Mesenchymal stem cell (in vitro differentiated cells and primary cell): Measurements from ENCODE around the gene DISC1.

Experiments
- DNase-seq: peaks from one replicate; pipeline ENCODE4 v3.0.0-alpha.2; 2013
- H2AFZ ChIP-seq: one replicate; pipeline ENCODE4 v1.6.1; 2013; ENCODE audit warnings: low read depth, mild to moderate bottlenecking, control low read depth, inconsistent platforms, low read length, moderate library complexity
- H2AK5ac ChIP-seq: 2 replicates; pipeline ENCODE4 v1.6.1; 2013; ENCODE audit warnings: low read length, moderate library complexity, mild to moderate bottlenecking, inconsistent platforms; ENCODE audit not compliant: severe bottlenecking
- H2BK120ac ChIP-seq: one replicate; pipeline ENCODE4 v1.6.1; 2013; ENCODE audit warnings: low read depth, mild to moderate bottlenecking, inconsistent platforms, low read length, moderate library complexity
- H2BK12ac ChIP-seq, 2 experiments: one replicate each; pipeline ENCODE4 v1.6.1; 2013; ENCODE audit warnings: inconsistent platforms in 2 of 2, low read length in 2 of 2, mild to moderate bottlenecking in 2 of 2, moderate library complexity in 2 of 2, control low read depth in 1 of 2
- H2BK15ac ChIP-seq: one replicate; pipeline ENCODE4 v1.6.1; 2013; ENCODE audit warnings: mild to moderate bottlenecking, low read depth, inconsistent platforms; ENCODE audit not compliant: poor library complexity, severe bottlenecking
- H2BK5ac ChIP-seq: 2 replicates; pipeline ENCODE4 v1.6.1; 2013; ENCODE audit warnings: low read depth, mild to moderate bottlenecking, low read length, control low read depth, inconsistent platforms; ENCODE audit not compliant: poor library complexity, severe bottlenecking
- H3K14ac ChIP-seq, 2 experiments: one replicate each; pipeline ENCODE4 v1.6.1; 2013; ENCODE audit warnings: inconsistent platforms in 2 of 2, low read length in 2 of 2, control low read depth in 1 of 2, mild to moderate bottlenecking in 1 of 2, moderate library complexity in 1 of 2
- H3K18ac ChIP-seq, 2 experiments: one replicate each; pipeline ENCODE4 v1.6.1; 2013; ENCODE audit warnings: inconsistent platforms in 2 of 2, low read length in 2 of 2, control low read depth in 1 of 2, low read depth in 1 of 2, mild to moderate bottlenecking in 1 of 2
- H3K23ac ChIP-seq, 2 experiments: one replicate each; pipeline ENCODE4 v1.6.1; 2013; ENCODE audit warnings: inconsistent platforms in 2 of 2, low read length in 2 of 2, mild to moderate bottlenecking in 2 of 2, moderate library complexity in 2 of 2, control low read depth in 1 of 2
- H3K27ac ChIP-seq: 2 replicates; pipeline ENCODE4 v1.5.1; 2013; ENCODE audit warnings: mild to moderate bottlenecking, moderate library complexity, low read length, control low read depth, inconsistent platforms; ENCODE audit not compliant: poor library complexity, severe bottlenecking
- H3K27me3 ChIP-seq, 2 experiments: 2 replicates each; pipeline versions ENCODE4 v1.6.1 to v1.7.0; 2013; ENCODE audit warnings: low read length in 2 of 2, mild to moderate bottlenecking in 2 of 2, moderate library complexity in 2 of 2, control low read depth in 1 of 2, inconsistent platforms in 1 of 2; ENCODE audit not compliant: control insufficient read depth in 1 of 2, insufficient read depth in 1 of 2
- H3K36me3 ChIP-seq, 2 experiments: 2 replicates each; pipeline versions ENCODE4 v1.6.1 to v1.7.0; 2013; ENCODE audit warnings: low read length in 2 of 2, control low read depth in 1 of 2, inconsistent platforms in 1 of 2, low read depth in 1 of 2, mild to moderate bottlenecking in 1 of 2; ENCODE audit not compliant: insufficient read depth in 2 of 2, control insufficient read depth in 1 of 2
- H3K4ac ChIP-seq, 2 experiments: one replicate each; pipeline ENCODE4 v1.6.1; 2013; ENCODE audit warnings: inconsistent platforms in 2 of 2, low read length in 2 of 2, mild to moderate bottlenecking in 2 of 2, moderate library complexity in 2 of 2, control low read depth in 1 of 2, low read depth in 1 of 2
- H3K4me1 ChIP-seq: 2 replicates; pipeline ENCODE4 v1.6.1; 2013; ENCODE audit warnings: low read depth, low read length, control low read depth; ENCODE audit not compliant: control insufficient read depth, insufficient read depth
- H3K4me2 ChIP-seq: 2 replicates; pipeline ENCODE4 v1.6.1; 2013; ENCODE audit warnings: low read length, mild to moderate bottlenecking, inconsistent platforms; ENCODE audit not compliant: poor library complexity, severe bottlenecking
- H3K4me3 ChIP-seq, 2 experiments: 2 replicates each; pipeline versions ENCODE4 v1.5.1 to v1.7.0; 2013; ENCODE audit warnings: low read length in 2 of 2, mild to moderate bottlenecking in 2 of 2, control low read depth in 1 of 2, low read depth in 1 of 2; ENCODE audit not compliant: insufficient read depth in 1 of 2
- H3K79me1 ChIP-seq: replicated peaks from 2 replicates; pipeline ENCODE4 v1.6.1; 2013; ENCODE audit warnings: mild to moderate bottlenecking, control low read depth, low read length, inconsistent platforms; ENCODE audit not compliant: poor library complexity, severe bottlenecking
- H3K9ac ChIP-seq: 2 replicates; pipeline ENCODE4 v1.7.0; 2013; ENCODE audit warnings: mild to moderate bottlenecking, low read length, moderate library complexity
- H3K9me3 ChIP-seq: 2 replicates; pipeline ENCODE4 v1.7.0; 2013; ENCODE audit warnings: mild to moderate bottlenecking, low read length; ENCODE audit not compliant: control insufficient read depth
- H4K8ac ChIP-seq: one replicate; pipeline ENCODE4 v1.6.1; 2013; ENCODE audit warnings: inconsistent platforms, mild to moderate bottlenecking, low read length, moderate library complexity
- H4K91ac ChIP-seq: one replicate; pipeline ENCODE4 v1.6.1; 2013; ENCODE audit warnings: mild to moderate bottlenecking, low read length, inconsistent platforms
- WGBS: methylation state at CpG from one replicate; pipeline ENCODE4 v1.1.7; 2013; ENCODE audit warnings: mixed read lengths; 5-methylcytosine and 5-hydroxymethylcytosine counted together

The DISC1 gene

GRCh38 chr1:232031156-232031555, 404.6 kb downstream of the DISC1 start:
- no peak overlapping the region for H3K9ac ChIP-seq
- no peaks in the 10 kb centered on the region for H3K79me1 ChIP-seq
- no peak overlapping the region for H2BK12ac ChIP-seq
- H3K36me3 ChIP-seq, result peaks cover 0 to 2% of the 10 kb centered on the region in 2 experiments
- H3K4ac ChIP-seq, result no peak overlapping the region
- no peaks in the 10 kb centered on the region for H3K27me3 ChIP-seq
- no peak overlapping the region for H3K18ac ChIP-seq
- no peak for DNase-seq
- H3K4me2 ChIP-seq, result no peak overlapping the region
- no peak overlapping the region for H3K27ac ChIP-seq
- no peak overlapping the region for H3K4me3 ChIP-seq
- H3K4me1 ChIP-seq, result no peaks in the 10 kb centered on the region
- H2AK5ac ChIP-seq, result no peak overlapping the region
- no peak overlapping the region for H2BK120ac ChIP-seq
- H4K91ac ChIP-seq, result no peak overlapping the region
- H4K8ac ChIP-seq, result no peak overlapping the region
- H2AFZ ChIP-seq, result no peak overlapping the region
- no peak overlapping the region for H2BK5ac ChIP-seq
- H3K9me3 ChIP-seq, result no peaks in the 10 kb centered on the region
- no peak overlapping the region for H3K14ac ChIP-seq
- no peak overlapping the region for H3K23ac ChIP-seq
- H2BK15ac ChIP-seq, result no peak overlapping the region

GRCh38 chr1:232033285-232033684, 406.7 kb downstream of the DISC1 start:
- no peak overlapping the region for H3K18ac ChIP-seq
- H4K8ac ChIP-seq, result no peak overlapping the region
- H2BK5ac ChIP-seq, result no peak overlapping the region
- H3K4me2 ChIP-seq, result no peak overlapping the region
- H3K36me3 ChIP-seq, result peaks cover 0 to 6% of the 10 kb centered on the region in 2 experiments
- no peak overlapping the region for H3K14ac ChIP-seq
- H3K9ac ChIP-seq, result no peak overlapping the region
- H3K23ac ChIP-seq, result no peak overlapping the region
- H3K4me1 ChIP-seq, result no peaks in the 10 kb centered on the region
- H2BK12ac ChIP-seq, result no peak overlapping the region
- H2BK120ac ChIP-seq, result no peak overlapping the region
- no peaks in the 10 kb centered on the region for H3K27me3 ChIP-seq
- 90% methylated on average over 4 of the region's 4 CpGs for WGBS
- H3K27ac ChIP-seq, result no peak overlapping the region
- no peak overlapping the region for H4K91ac ChIP-seq
- H3K9me3 ChIP-seq, result no peaks in the 10 kb centered on the region
- H2AK5ac ChIP-seq, result no peak overlapping the region
- H3K4me3 ChIP-seq, result no peak overlapping the region
- DNase-seq, result peak; percentile 18
- no peak overlapping the region for H2AFZ ChIP-seq
- H2BK15ac ChIP-seq, result no peak overlapping the region
- H3K4ac ChIP-seq, result no peak overlapping the region
- no peaks in the 10 kb centered on the region for H3K79me1 ChIP-seq

GRCh38 chr1:232034556-232034955, 408.0 kb downstream of the DISC1 start:
- DNase-seq, result no peak
- Histone ChIP-seq H2AFZ (no peak overlapping the region), H3K4me2 (no peak overlapping the region), H3K23ac (no peak overlapping the region), H2BK15ac (no peak overlapping the region), H3K27ac (no peak overlapping the region), H3K9ac (no peak overlapping the region), H3K14ac (no peak overlapping the region), H3K9me3 (no peaks in the 10 kb centered on the region), H3K27me3 (no peaks in the 10 kb centered on the region), H2BK5ac (no peak overlapping the region), H3K36me3 (peaks cover 0 to 6% of the 10 kb centered on the region in 2 experiments), H2BK120ac (no peak overlapping the region), H4K8ac (no peak overlapping the region), H3K18ac (no peak overlapping the region), H2BK12ac (no peak overlapping the region), H4K91ac (no peak overlapping the region), H2AK5ac (no peak overlapping the region), H3K4ac (no peak overlapping the region), H3K4me3 (no peak overlapping the region), H3K79me1 (no peaks in the 10 kb centered on the region), H3K4me1 (no peaks in the 10 kb centered on the region)
- no CpG with 5 or more reads among the region's 1 CpG for WGBS

DNA sequence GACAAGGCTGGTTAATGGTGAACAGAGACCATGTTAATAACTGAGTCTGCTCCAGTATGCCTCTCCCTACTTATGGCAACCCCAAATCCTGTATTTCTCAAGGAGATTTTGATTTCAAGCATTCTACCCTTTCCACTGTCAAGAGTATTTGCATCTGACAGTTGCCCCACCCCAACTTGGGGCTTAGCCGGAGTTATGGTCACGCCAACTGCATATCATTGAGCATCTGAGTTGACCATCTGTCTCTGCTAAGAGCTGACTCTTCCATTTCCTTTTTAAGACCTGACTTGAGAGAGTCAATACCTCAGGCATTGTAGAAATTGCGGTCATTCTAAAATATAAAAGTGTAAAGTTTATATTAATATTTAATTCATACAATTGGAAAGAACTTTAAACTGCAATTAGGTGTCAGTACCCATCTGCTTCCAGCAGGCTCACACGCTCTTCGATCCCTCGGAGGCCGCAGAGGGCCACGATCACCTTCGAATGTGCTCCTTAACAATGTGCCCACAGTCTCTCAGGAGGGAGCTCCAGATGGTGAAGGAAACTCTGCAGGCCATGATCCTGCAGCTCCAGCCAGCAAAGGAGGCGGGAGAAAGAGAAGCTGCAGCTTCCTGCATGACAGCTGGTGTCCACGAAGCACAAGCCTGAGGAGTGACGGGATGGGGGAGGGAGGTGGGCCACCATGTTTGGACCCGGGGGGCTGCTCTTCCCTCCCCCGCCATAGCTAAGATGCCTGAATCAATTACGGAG, 409.8 kb downstream of the DISC1 start:
- H4K91ac ChIP-seq, result no peak overlapping the region

More for the DNA sequence above, 409.8 kb downstream of the DISC1 start:
- no peaks in the 10 kb centered on the region for H3K27me3 ChIP-seq
- H3K23ac ChIP-seq, result peak overlapping the region in 1 of 2 experiments; percentile 23
- peaks cover 0 to 6% of the 10 kb centered on the region in 2 experiments for H3K36me3 ChIP-seq
- H2BK15ac ChIP-seq, result no peak overlapping the region
- H2BK120ac ChIP-seq, result no peak overlapping the region
- no peak overlapping the region for H2AK5ac ChIP-seq
- no peak overlapping the region for H3K18ac ChIP-seq
- H3K79me1 ChIP-seq, result no peaks in the 10 kb centered on the region
- H3K4ac ChIP-seq, result no peak overlapping the region
- H3K4me3 ChIP-seq, result no peak overlapping the region
- DNase-seq, result no peak
- H3K27ac ChIP-seq, result no peak overlapping the region
- 88% methylated on average over 14 of the region's 15 CpGs for WGBS
- no peak overlapping the region for H3K9ac ChIP-seq
- no peak overlapping the region for H3K4me2 ChIP-seq
- no peak overlapping the region for H3K14ac ChIP-seq
- H3K4me1 ChIP-seq, result no peaks in the 10 kb centered on the region
- H3K9me3 ChIP-seq, result no peaks in the 10 kb centered on the region
- no peak overlapping the region for H2BK12ac ChIP-seq
- no peak overlapping the region for H2BK5ac ChIP-seq
- no peak overlapping the region for H4K8ac ChIP-seq
- no peak overlapping the region for H2AFZ ChIP-seq
